ENCODE data around the gene RLN3.
"Not testable (repeated sequence)": the region's sequence is repeated elsewhere in the genome, so short reads cannot be mapped to it uniquely, and the experiment has no call there.

- TF ChIP-seq EP300, CTCF, POLR2AphosphoS5 (IDR thresholded peaks at IDR 0.05): not testable (repeated sequence)
Measured at GRCh38 chr19:14019739-14020138, 8.2 kb upstream of the RLN3 start.
